Neural cell (in vitro differentiated cells): ENCODE data around the gene ZDHHC1. TPM values are rescaled to one million over a fixed set of nuclear protein-coding genes. Genes with fewer than 3 reads are reported as not detected.

Source experiments
- H2AFZ ChIP-seq: fragments of 200-600, 300-800 bp; sonication (generic), shearing (Covaris generic); 2 replicates; pipeline ENCODE4 v1.6.0; 2014; ENCODE audit warnings: low read depth, mild to moderate bottlenecking, antibody characterized with exemption, low read length, moderate library complexity
- H3F3A ChIP-seq: fragments of 200-600 bp; shearing (Covaris generic); 2 replicates; pipeline ENCODE4 v1.6.1; 2016; ENCODE audit warnings: mild to moderate bottlenecking, moderate library complexity, mixed read lengths, antibody characterized with exemption, low read length; ENCODE audit not compliant: insufficient read depth, poor library complexity, severe bottlenecking
- H3K27ac ChIP-seq: fragments of 200-600, 300-800 bp; sonication (generic), shearing (Covaris generic); 2 replicates; pipeline ENCODE4 v1.5.1; 2014; ENCODE audit warnings: mild to moderate bottlenecking, low read length, moderate library complexity
- H3K27me3 ChIP-seq: fragments of 300-800, 200-600 bp; sonication (generic), shearing (Covaris generic); 2 replicates; pipeline ENCODE4 v1.6.0; 2014; ENCODE audit warnings: mild to moderate bottlenecking, low read depth, low read length, moderate library complexity; ENCODE audit not compliant: insufficient read depth
- H3K36me3 ChIP-seq: fragments of 300-800, 200-600 bp; sonication (generic), shearing (Covaris generic); 2 replicates; pipeline ENCODE4 v1.5.1; 2014; ENCODE audit warnings: mild to moderate bottlenecking, antibody characterized with exemption, low read length, moderate library complexity; ENCODE audit not compliant: insufficient read depth
- H3K4me2 ChIP-seq: fragments of 300-800, 200-600 bp; sonication (generic), shearing (Covaris generic); 2 replicates; pipeline ENCODE4 v1.6.0; 2014; ENCODE audit warnings: mild to moderate bottlenecking, low read length
- H3K4me3 ChIP-seq: fragments of 300-800, 200-600 bp; sonication (generic), shearing (Covaris generic); 2 replicates; pipeline ENCODE4 v1.5.1; 2014; ENCODE audit warnings: mild to moderate bottlenecking, low read length, moderate library complexity
- H3K79me2 ChIP-seq: fragments of 200-600 bp; shearing (Covaris generic); replicated peaks from 2 replicates; pipeline ENCODE4 v1.6.0; 2014; ENCODE audit warnings: mild to moderate bottlenecking, low read length, moderate library complexity; ENCODE audit not compliant: insufficient read depth
- H3K9ac ChIP-seq: fragments of 300-800, 200-600 bp; sonication (generic), shearing (Covaris generic); 2 replicates; pipeline ENCODE4 v1.6.1; 2016; ENCODE audit warnings: mild to moderate bottlenecking, low read length, mixed read lengths
- H3K9me2 ChIP-seq: fragments of 200-600 bp; shearing (Covaris generic); 2 replicates; pipeline ENCODE4 v1.6.1; 2016; ENCODE audit warnings: mild to moderate bottlenecking, low read length, mixed read lengths; ENCODE audit not compliant: insufficient read depth
- H3K9me3 ChIP-seq: fragments of 200-600, 300-800 bp; sonication (generic), shearing (Covaris generic); 2 replicates; pipeline ENCODE4 v1.6.1; 2016; ENCODE audit warnings: mild to moderate bottlenecking, mixed run types, low read length, moderate library complexity, mixed read lengths
- H4K20me1 ChIP-seq: fragments of 200-600 bp; shearing (Covaris generic); 2 replicates; pipeline ENCODE4 v1.6.1; 2016; ENCODE audit warnings: mild to moderate bottlenecking, mixed run types; ENCODE audit not compliant: insufficient read depth
- EP300 ChIP-seq: fragments of 450-650 bp; conservative IDR thresholded peaks from 2 replicates; pipeline ENCODE4 v1.6.1; 2014; ENCODE audit warnings: antibody characterized with exemption, mild to moderate bottlenecking, moderate library complexity; ENCODE audit not compliant: poor library complexity, severe bottlenecking
- EZH2 ChIP-seq: fragments of 200-600, 300-800 bp; shearing (Covaris generic), sonication (generic); IDR thresholded peaks from 2 replicates; pipeline ENCODE4 v1.6.1; 2014; ENCODE audit warnings: antibody characterized with exemption, low read length, borderline replicate concordance, mild to moderate bottlenecking; ENCODE audit not compliant: insufficient read depth, poor library complexity, severe bottlenecking
- MXI1 ChIP-seq: fragments of 450-650 bp; conservative IDR thresholded peaks from 2 replicates; pipeline ENCODE4 v1.6.1; 2014; ENCODE audit warnings: antibody characterized with exemption, mild to moderate bottlenecking; ENCODE audit not compliant: poor library complexity, severe bottlenecking
- POLR2AphosphoS5 ChIP-seq: IDR thresholded peaks from 2 replicates; pipeline ENCODE4 v1.6.1; 2012
- RAD21 ChIP-seq: fragments of 450-650 bp; conservative IDR thresholded peaks from 2 replicates; pipeline ENCODE4 v1.6.1; 2014; ENCODE audit warnings: antibody characterized with exemption, mild to moderate bottlenecking, moderate library complexity
- SMC3 ChIP-seq: fragments of 450-650 bp; conservative IDR thresholded peaks from 2 replicates; pipeline ENCODE4 v1.6.1; 2014; ENCODE audit warnings: antibody characterized with exemption, mild to moderate bottlenecking, moderate library complexity; ENCODE audit not compliant: poor library complexity
- TAF1 ChIP-seq: IDR thresholded peaks from 2 replicates; pipeline ENCODE4 v1.6.1; 2012; ENCODE audit warnings: low read depth
- polyA plus RNA-seq: library from polyadenylated mRNA; depleted of rRNA; stranded (reverse); fragments of >200 nt; gene quantifications from 2 replicates; pipeline ENCODE4 v1.2.3, GENCODE V29; 2014
- TF ChIP-seq, protein P1 (sequence below): fragments of 450-650 bp; IDR thresholded peaks from 2 replicates; pipeline ENCODE4 v1.5.1; 2014; ENCODE audit warnings: antibody characterized with exemption, mild to moderate bottlenecking, moderate library complexity; ENCODE audit not compliant: poor library complexity, severe bottlenecking
- TF ChIP-seq, protein P2 (sequence below): IDR thresholded peaks from 2 replicates; pipeline ENCODE4 v1.6.1; 2012; ENCODE audit warnings: borderline replicate concordance

ZDHHC1 gene
- polyA plus RNA-seq, 1 donor from 2014 or later, result 1.7 TPM

DNA sequence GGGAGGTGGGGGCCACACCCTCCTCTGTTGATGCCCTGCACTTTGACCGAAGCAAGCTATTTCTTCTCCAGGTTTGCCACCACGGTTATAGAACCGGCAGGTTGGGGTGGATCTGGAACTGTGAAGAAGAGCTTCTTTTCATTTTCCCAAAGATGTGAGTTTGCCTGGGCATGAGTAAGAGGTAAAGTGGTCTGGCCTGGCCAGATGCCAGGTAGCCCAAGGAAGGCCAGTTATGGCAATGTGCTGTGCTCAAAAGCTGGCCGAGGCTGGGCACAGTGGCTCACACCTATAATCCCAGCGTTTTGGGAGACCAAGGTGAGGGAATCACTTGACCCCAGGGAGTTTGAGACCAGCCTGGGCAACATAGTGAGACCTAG lies 46.0 kb upstream of the ZDHHC1 start:
- peaks cover 6% of the 10 kb centered on the region for H3K79me2 ChIP-seq
- H4K20me1 ChIP-seq, result no peaks in the 10 kb centered on the region
- no peaks in the 10 kb centered on the region for H3K27me3 ChIP-seq
- H3K36me3 ChIP-seq, result no peaks in the 10 kb centered on the region
- no peak overlapping the region for H2AFZ ChIP-seq
- H3K4me2 ChIP-seq, result no peak overlapping the region
- no peaks in the 10 kb centered on the region for H3K9me3 ChIP-seq
- H3K4me3 ChIP-seq, result no peak overlapping the region
- H3K9me2 ChIP-seq, result no peaks in the 10 kb centered on the region
- TF ChIP-seq RAD21 (no peak), MXI1 (no peak), EZH2 (no peak), TAF1 (no peak), SMC3 (no peak), EP300 (no peak), POLR2AphosphoS5 (no peak)
- TF ChIP-seq, protein P1, sequence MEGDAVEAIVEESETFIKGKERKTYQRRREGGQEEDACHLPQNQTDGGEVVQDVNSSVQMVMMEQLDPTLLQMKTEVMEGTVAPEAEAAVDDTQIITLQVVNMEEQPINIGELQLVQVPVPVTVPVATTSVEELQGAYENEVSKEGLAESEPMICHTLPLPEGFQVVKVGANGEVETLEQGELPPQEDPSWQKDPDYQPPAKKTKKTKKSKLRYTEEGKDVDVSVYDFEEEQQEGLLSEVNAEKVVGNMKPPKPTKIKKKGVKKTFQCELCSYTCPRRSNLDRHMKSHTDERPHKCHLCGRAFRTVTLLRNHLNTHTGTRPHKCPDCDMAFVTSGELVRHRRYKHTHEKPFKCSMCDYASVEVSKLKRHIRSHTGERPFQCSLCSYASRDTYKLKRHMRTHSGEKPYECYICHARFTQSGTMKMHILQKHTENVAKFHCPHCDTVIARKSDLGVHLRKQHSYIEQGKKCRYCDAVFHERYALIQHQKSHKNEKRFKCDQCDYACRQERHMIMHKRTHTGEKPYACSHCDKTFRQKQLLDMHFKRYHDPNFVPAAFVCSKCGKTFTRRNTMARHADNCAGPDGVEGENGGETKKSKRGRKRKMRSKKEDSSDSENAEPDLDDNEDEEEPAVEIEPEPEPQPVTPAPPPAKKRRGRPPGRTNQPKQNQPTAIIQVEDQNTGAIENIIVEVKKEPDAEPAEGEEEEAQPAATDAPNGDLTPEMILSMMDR, result no peak
- TF ChIP-seq, protein P2, sequence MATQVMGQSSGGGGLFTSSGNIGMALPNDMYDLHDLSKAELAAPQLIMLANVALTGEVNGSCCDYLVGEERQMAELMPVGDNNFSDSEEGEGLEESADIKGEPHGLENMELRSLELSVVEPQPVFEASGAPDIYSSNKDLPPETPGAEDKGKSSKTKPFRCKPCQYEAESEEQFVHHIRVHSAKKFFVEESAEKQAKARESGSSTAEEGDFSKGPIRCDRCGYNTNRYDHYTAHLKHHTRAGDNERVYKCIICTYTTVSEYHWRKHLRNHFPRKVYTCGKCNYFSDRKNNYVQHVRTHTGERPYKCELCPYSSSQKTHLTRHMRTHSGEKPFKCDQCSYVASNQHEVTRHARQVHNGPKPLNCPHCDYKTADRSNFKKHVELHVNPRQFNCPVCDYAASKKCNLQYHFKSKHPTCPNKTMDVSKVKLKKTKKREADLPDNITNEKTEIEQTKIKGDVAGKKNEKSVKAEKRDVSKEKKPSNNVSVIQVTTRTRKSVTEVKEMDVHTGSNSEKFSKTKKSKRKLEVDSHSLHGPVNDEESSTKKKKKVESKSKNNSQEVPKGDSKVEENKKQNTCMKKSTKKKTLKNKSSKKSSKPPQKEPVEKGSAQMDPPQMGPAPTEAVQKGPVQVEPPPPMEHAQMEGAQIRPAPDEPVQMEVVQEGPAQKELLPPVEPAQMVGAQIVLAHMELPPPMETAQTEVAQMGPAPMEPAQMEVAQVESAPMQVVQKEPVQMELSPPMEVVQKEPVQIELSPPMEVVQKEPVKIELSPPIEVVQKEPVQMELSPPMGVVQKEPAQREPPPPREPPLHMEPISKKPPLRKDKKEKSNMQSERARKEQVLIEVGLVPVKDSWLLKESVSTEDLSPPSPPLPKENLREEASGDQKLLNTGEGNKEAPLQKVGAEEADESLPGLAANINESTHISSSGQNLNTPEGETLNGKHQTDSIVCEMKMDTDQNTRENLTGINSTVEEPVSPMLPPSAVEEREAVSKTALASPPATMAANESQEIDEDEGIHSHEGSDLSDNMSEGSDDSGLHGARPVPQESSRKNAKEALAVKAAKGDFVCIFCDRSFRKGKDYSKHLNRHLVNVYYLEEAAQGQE, result no peak
- no peaks in the 10 kb centered on the region for H3F3A ChIP-seq
- H3K9ac ChIP-seq, result no peak overlapping the region
- no peak overlapping the region for H3K27ac ChIP-seq

DNA sequence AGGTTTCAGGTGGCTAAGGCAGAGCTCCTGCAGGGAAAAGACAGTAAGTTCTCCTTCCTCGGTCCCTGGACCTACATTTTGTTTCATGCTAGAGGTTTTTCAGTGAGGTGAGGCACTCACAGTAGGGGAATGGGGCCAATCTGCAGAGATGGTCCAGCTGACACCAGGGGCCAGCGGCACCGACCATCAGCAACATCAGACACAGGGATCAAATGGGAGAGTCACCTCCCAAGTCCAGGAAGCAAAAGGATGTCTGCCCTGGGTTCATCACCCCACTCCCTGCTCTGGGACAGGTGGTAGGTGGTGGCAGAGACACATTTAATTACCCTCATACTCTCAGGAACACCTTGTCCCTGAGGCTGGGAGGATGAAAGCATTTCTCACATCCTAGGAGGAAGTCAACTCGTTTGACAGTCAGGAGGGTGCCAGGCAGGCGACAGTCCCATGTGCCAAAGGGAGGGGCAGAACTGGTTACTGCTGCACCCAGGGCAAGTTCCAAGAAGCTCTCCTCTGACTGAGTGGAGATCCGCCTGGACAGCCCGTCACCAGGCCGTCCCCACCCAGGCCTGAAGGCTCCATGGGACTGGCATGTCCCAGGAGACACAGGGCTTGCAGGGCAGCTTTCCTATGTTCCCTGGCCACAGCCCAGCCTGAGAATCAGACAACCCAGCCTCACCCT lies 45.5 kb upstream of the ZDHHC1 start:
- no peak overlapping the region for H3K4me2 ChIP-seq
- no peaks in the 10 kb centered on the region for H3K27me3 ChIP-seq
- H3K4me3 ChIP-seq, result no peak overlapping the region
- H3F3A ChIP-seq, result no peaks in the 10 kb centered on the region
- H3K36me3 ChIP-seq, result no peaks in the 10 kb centered on the region
- H3K9me3 ChIP-seq, result no peaks in the 10 kb centered on the region
- TF ChIP-seq SMC3 (no peak), MXI1 (no peak)
- H3K9ac ChIP-seq, result no peak overlapping the region
- H3K27ac ChIP-seq, result no peak overlapping the region
- H3K9me2 ChIP-seq, result no peaks in the 10 kb centered on the region
- H4K20me1 ChIP-seq, result no peaks in the 10 kb centered on the region
- peaks cover 6% of the 10 kb centered on the region for H3K79me2 ChIP-seq
- H2AFZ ChIP-seq, result no peak overlapping the region
